ENCODE data around the gene TMEM41A.
"Not testable (repeated sequence)": the region's sequence is repeated elsewhere in the genome, so short reads cannot be mapped to it uniquely, and the experiment has no call there.

TMEM41A gene

GRCh38 chr3:185488465-185488864, 10.4 kb downstream of the TMEM41A start:
- DNase-seq: no peak

GRCh38 chr3:185486394-185486793, 12.4 kb downstream of the TMEM41A start:
- no peak for DNase-seq

- DNase-seq: no peak
Observed at GRCh38 chr3:185484296-185484695, 14.5 kb downstream of the TMEM41A start.

- DNase-seq: no peak
Observed at GRCh38 chr3:185479373-185479945, 19.4 kb downstream of the TMEM41A start.

GRCh38 chr3:185477316-185477715, 21.5 kb downstream of the TMEM41A start:
- DNase-seq: no peak

GRCh38 chr3:185474922-185475321, 23.9 kb downstream of the TMEM41A start:
- DNase-seq: not testable (repeated sequence)

GRCh38 chr3:185473290-185473815, 25.5 kb downstream of the TMEM41A start:
- DNase-seq: no peak

- no peak for DNase-seq
Observed at GRCh38 chr3:185470323-185470722, 28.5 kb downstream of the TMEM41A start.

GRCh38 chr3:185469542-185469941, 29.3 kb downstream of the TMEM41A start:
- DNase-seq: no peak

- DNase-seq: not testable (repeated sequence)
Observed at GRCh38 chr3:185466123-185466522, 32.7 kb downstream of the TMEM41A start.

GRCh38 chr3:185465471-185465870, 33.4 kb downstream of the TMEM41A start:
- DNase-seq: no peak

GRCh38 chr3:185460719-185461350, 38.0 kb downstream of the TMEM41A start:
- peak; percentile 7 for DNase-seq

GRCh38 chr3:185460309-185460708, 38.5 kb downstream of the TMEM41A start:
- DNase-seq: no peak

GRCh38 chr3:185457376-185457775, 41.5 kb downstream of the TMEM41A start:
- no peak for DNase-seq

- not testable (repeated sequence) for DNase-seq
Observed at GRCh38 chr3:185451432-185451831, 47.4 kb downstream of the TMEM41A start.

- DNase-seq: no peak
Observed at GRCh38 chr3:185448107-185448506, 50.7 kb downstream of the TMEM41A start.

- no peak for DNase-seq
Observed at GRCh38 chr3:185444329-185444728, 54.5 kb downstream of the TMEM41A start.

GRCh38 chr3:185442031-185442430, 56.8 kb downstream of the TMEM41A start:
- no peak for DNase-seq

GRCh38 chr3:185439745-185440466, 58.9 kb downstream of the TMEM41A start:
- no peak for DNase-seq

Measured in fibroblast of skin of scalp (primary cell).